Mononuclear cell (primary cell): ENCODE data around the gene SETBP1. TPM values are rescaled to one million over a fixed set of nuclear protein-coding genes. Genes with fewer than 3 reads are reported as not detected.

ENCODE experiments used
- H3K27me3 ChIP-seq: 2 replicates; pipeline ENCODE4 v1.6.0; 2011; ENCODE audit warnings: low read length, control low read depth; ENCODE audit not compliant: insufficient read depth
- H3K4me1 ChIP-seq: 2 replicates; pipeline ENCODE4 v1.5.1; 2011; ENCODE audit warnings: mild to moderate bottlenecking, low read length, control low read depth; ENCODE audit not compliant: insufficient read depth
- H3K4me3 ChIP-seq: 2 replicates; pipeline ENCODE4 v1.5.1; 2011; ENCODE audit warnings: mild to moderate bottlenecking, low read length, moderate library complexity
- H3K9me3 ChIP-seq: 2 replicates; pipeline ENCODE4 v1.5.1; 2011; ENCODE audit warnings: low read depth, mild to moderate bottlenecking, control low read depth, low read length
- total RNA-seq: library from RNA; depleted of rRNA; stranded (reverse); fragments of >200 nt; gene quantifications from one replicate; pipeline ENCODE4 v1.2.3, GENCODE V29; 2012

Gene SETBP1
- total RNA-seq, 1 donor = 5.0 TPM

DNA sequence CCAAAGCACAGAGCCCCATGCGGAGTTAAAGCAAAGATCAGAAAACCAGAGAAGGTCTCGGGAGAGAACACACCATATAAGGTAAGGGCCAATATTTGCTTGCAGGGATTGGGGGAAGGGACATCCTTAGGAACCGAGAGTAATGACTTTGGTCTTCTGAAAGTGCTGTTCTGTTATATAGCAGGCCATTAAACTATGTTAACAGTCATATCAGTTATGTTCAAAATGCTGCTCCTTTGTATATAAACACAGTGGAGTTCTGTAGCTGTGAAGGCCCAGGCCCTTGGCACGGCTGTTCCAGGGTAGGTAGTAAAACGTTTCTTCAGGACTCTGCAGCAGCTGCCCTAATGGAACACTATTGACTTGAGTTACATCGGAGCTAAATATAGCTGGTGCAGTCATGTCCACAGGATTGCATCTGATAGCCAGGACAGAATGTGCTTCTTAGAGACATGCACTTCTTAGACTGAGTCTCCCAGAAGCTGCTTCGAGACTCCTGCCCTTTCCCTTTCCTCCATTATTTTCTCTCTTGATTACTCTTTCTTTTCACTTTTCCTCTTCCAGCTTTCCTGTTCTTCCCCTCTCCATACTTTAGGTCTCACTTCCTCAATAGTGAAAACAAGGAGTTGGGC is 122.4 kb downstream of the SETBP1 start:
- H3K9me3 ChIP-seq = no peaks in the 10 kb centered on the region
- H3K4me3 ChIP-seq = no peak overlapping the region
- peaks cover 27% of the 10 kb centered on the region for H3K4me1 ChIP-seq
- no peaks in the 10 kb centered on the region for H3K27me3 ChIP-seq

DNA sequence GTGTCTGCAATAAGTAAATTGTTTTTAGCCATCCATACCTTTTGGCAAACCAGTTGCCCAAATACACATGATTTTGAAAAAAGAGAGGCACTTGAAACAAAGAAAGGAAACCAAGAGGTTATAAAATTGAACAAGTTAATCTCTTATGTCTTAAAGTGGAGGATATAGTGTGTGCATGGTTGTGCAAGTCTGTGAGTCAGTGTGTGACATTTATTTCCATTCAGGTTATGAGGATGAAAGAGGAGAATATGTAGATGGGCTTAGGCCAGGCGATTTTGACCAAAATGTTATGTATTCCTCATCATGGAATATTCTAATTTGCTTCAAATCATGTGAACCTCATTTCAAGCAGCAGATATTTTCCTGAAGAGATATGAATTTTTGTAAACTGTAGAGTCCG is 123.3 kb downstream of the SETBP1 start:
- H3K4me1 ChIP-seq = peaks cover 19% of the 10 kb centered on the region
- H3K27me3 ChIP-seq = no peaks in the 10 kb centered on the region
- H3K9me3 ChIP-seq = no peaks in the 10 kb centered on the region

DNA sequence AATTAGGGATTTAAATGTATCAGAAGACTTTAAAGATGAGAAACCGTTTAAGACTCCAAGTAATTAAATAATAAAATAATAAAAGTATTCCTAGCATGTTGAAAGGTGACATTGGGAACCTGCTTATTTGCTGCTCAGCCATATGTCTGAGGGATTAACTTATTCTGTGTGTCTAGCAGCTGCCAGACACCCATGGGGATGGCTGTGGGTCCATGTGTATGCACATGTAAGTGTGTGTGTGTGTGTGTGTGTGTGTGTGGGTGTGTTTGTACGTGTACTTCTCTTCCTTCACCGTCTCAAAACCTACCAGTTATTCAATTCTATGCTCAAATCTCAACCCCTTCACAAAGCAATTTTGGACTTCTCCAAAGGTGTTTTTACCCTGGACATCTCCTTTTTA is 124.5 kb downstream of the SETBP1 start:
- H3K4me1 ChIP-seq = peaks cover 9% of the 10 kb centered on the region
- no peak overlapping the region for H3K4me3 ChIP-seq
- H3K27me3 ChIP-seq = no peaks in the 10 kb centered on the region
- no peaks in the 10 kb centered on the region for H3K9me3 ChIP-seq

More for the DNA sequence above, 123.3 kb downstream of the SETBP1 start:
- no peak overlapping the region for H3K4me3 ChIP-seq

DNA sequence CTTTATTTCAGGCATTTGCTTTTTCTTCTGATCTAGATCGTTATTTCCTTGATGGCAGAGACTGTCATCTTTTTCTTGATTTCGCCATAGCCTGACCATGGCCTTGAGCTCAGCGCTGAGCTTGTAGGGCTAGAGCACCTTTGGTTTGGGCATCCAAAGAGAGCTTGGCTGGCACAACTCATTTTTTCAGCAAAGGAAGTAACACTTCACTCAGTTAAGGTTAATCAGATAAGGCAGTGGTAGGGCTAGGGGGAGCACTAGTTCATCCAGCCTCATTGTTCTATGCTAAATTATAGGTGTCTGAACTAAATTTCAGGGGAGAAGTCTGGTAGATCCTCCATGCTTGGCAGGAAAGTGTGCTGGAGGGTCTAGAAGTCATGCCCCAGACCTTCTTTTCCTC is 125.0 kb downstream of the SETBP1 start:
- H3K27me3 ChIP-seq = no peaks in the 10 kb centered on the region
- no peaks in the 10 kb centered on the region for H3K9me3 ChIP-seq

DNA sequence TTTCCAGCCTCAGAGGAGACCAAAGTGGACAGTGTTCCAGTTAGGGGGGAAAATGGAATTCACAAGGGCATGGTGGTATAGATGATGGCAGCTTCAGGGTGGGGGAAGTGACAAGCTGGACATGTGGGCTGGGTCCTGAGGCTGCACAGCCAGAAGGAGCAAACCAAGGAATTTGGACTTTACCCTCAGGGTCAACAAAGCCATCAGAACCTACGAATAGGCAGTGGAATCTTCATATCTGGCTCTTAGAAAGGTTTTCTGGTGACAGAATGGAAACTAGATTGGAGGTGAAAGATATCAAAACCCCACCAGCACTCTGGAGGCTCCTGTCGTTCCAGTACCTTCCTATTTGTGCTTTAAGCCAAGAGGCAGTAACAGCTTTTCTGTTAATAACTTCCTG is 127.1 kb downstream of the SETBP1 start:
- Histone ChIP-seq H3K9me3 (no peaks in the 10 kb centered on the region), H3K4me3 (no peak overlapping the region), H3K4me1 (peaks cover 5% of the 10 kb centered on the region), H3K27me3 (no peaks in the 10 kb centered on the region)

More for the DNA sequence above, 125.0 kb downstream of the SETBP1 start:
- H3K4me3 ChIP-seq = no peak overlapping the region
- H3K4me1 ChIP-seq = peaks cover 5% of the 10 kb centered on the region

DNA sequence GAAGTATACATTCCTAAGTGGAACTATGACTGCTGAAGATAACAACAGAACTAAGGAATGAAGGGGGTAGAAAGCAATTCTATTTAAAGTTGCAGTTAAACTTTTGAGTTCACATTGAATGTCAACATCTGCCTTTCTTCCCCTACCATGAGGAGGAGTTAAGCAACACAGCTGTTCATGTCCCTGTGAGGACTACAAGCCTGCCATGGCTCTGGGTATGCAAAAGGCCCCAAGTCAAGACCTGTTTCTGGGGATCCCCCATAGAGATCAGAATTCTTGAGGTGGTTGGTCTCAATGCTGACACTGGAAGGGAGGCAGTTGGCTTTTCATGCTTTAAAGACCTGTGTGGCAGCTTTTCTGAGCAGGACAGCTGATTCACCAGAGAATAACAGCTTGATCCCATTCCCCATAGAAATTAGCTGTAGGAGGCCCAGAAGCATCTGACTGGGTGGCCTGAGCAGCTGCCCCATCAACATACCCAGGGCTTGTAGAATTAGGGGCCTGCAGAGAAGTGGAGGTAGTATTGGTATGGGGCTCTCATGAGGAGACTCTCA is 131.0 kb downstream of the SETBP1 start:
- no peaks in the 10 kb centered on the region for H3K9me3 ChIP-seq
- H3K27me3 ChIP-seq = no peaks in the 10 kb centered on the region
- H3K4me1 ChIP-seq = no peaks in the 10 kb centered on the region
- no peak overlapping the region for H3K4me3 ChIP-seq

DNA sequence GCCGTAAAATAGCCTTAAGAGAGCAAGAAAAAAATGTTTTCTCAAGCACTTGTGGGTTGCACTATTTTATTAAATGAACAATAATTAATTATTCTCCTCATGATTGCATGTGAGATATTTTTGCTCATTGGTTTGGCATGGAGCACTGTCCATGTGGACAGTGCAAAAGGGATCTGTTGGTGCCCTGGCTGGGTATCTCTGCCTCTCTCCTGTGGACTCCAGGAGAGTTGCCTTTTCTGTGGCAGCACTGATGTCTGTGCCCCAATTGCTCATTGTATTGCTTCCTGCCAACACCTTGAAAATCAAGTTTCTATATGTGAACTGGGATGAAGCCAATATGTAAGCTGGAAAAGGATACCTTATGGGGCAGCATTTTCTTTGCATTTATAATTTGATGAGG is 131.7 kb downstream of the SETBP1 start:
- H3K4me3 ChIP-seq = no peak overlapping the region
- no peaks in the 10 kb centered on the region for H3K4me1 ChIP-seq
- H3K9me3 ChIP-seq = no peaks in the 10 kb centered on the region
- H3K27me3 ChIP-seq = no peaks in the 10 kb centered on the region

DNA sequence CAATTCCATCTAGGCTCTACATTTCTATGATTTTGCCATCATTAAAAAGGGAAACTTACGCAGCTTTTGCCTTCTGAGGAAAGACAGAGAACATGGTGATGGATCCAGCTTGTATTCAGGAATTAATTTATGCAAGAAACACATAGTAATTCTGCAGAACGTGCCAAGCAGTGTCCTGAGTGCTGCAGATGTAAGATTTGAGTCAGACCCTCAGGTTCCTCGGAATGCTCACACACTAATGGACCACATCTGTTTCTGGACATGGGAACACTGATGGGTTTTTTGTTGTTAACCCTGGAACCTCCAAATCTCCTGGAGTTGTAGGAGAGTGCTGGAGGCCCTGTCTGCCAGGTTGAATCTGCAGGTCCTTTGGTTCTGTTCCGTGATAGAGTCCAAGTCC is 132.9 kb downstream of the SETBP1 start:
- H3K4me1 ChIP-seq = peaks cover 8% of the 10 kb centered on the region
- H3K4me3 ChIP-seq = no peak overlapping the region
- H3K27me3 ChIP-seq = no peaks in the 10 kb centered on the region
- no peaks in the 10 kb centered on the region for H3K9me3 ChIP-seq

DNA sequence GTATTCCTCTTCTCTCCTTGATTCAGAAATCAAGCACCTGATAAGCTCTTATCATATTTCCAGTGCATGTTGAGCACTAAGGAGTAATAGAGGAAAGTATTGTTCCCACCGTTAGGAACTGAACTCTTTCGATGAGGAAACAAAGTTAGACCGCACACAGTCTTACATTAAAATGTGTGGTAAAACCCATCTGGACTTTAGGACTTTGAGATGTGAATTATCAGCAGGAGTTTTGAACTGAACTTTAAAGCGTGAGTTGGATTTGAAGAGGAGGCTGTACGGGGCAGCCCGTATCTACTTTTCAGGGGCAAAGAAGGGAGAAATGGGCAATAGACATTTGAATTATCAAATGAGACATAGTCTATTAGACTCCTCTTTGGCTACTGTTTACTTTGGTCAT is 134.4 kb downstream of the SETBP1 start:
- H3K9me3 ChIP-seq = no peaks in the 10 kb centered on the region
- H3K27me3 ChIP-seq = no peaks in the 10 kb centered on the region
- H3K4me3 ChIP-seq = no peak overlapping the region
- H3K4me1 ChIP-seq = peaks cover 8% of the 10 kb centered on the region

DNA sequence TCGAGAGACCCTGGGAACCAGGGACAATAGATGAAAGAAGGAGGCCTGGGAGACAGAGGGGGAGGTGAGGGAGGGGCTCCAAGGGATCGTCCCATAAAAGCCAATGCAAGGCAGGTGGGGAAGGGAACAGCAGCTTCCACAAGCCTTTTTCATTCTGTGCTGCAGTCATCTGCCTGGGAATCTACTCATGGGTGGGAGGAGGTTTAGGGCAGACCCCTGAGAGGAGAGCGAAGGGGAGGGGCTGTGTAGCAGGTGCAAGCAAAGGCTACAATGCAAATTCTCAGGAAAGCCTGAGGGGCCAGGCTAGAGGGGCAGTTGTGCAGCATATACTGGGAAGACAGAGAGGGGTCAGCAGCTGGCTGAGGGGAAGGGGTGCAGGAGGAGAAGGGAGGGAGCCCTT is 135.4 kb downstream of the SETBP1 start:
- Histone ChIP-seq H3K9me3 (no peaks in the 10 kb centered on the region), H3K4me1 (peaks cover 8% of the 10 kb centered on the region), H3K27me3 (no peaks in the 10 kb centered on the region), H3K4me3 (no peak overlapping the region)

DNA sequence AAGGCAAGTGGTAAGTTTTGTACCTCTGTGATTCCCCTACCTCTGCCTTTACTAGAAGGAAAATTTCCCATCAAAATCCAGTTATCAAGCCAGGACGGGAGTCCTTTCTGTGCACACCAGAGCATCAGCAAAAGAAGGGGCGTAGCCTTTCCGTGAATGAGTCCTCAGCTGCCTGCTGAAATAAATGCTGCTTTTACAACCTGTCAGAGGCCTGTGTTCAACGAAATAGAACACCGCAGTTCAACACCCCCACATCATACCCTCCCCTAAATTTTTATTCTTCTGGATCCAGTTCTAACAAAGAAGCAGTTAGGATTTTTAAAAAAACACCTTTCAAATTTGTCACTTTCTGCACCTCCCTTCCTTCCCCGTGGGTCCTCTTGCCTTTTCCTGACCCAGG is 135.8 kb downstream of the SETBP1 start:
- H3K4me3 ChIP-seq = no peak overlapping the region
- peaks cover 8% of the 10 kb centered on the region for H3K4me1 ChIP-seq
- no peaks in the 10 kb centered on the region for H3K27me3 ChIP-seq
- no peaks in the 10 kb centered on the region for H3K9me3 ChIP-seq

DNA sequence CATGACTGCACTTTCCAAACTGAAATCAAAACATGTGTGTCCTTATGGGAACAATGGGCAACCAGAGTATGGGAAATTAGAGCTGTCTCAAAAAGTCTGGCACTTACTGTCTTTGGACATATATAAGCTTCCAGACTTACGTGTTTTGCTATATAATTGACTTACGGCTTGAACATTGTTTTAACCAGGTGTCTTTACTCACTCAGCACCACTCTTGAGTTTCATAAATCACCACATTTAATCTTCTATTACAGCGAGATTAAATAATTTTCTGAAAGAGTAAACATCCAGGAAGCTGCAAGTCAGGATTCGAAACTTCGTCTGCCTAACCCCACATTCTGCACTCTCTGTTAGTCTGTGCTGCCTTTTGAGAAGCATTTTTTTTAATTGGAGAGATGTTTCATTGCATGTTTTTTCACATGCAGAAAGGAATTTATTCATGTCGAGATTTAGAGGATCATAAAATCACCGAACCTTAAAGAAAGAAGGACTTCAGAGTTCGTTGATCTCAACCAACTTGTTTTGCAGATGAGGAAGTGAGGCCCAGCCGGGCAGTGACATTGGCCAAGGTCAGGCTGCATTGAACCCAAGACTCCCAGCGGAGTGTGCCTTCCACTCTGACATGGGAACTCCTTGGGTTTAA is 137.3 kb downstream of the SETBP1 start:
- Histone ChIP-seq H3K4me3 (no peak overlapping the region), H3K4me1 (peaks cover 8% of the 10 kb centered on the region), H3K9me3 (no peaks in the 10 kb centered on the region), H3K27me3 (no peaks in the 10 kb centered on the region)

DNA sequence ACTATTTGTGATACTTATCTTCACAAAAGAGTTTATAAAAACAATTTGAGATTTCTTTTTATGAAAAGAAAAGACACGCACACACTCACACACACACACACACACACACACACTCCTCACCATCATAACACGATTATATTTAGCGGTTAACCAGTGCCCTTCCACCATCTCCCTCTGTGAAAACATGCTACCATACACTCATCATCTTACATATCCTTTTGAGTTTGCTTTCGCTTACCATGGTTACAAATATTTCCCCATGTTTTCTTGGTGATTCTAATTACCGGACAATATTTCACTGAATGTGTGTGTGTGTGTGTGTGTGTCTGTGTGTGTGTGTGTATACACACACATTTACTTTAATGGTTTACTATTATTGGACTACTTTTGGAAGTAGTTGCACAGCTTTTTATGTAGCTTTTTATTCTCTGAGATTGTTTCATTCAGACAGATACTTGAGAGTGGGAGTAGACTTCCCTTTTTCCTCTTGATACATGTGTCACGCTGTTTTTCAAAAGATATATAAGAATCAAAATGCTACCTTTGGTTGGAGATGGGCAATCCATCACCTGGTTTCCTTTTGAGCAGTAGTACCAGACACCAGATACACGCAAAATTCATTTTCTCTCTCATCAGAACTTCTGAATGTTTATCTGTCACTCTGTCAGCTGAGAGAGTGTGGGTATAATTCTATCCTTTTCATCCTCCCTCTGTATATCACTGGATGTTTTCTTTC is 138.1 kb downstream of the SETBP1 start:
- no peak overlapping the region for H3K4me3 ChIP-seq
- peaks cover 8% of the 10 kb centered on the region for H3K4me1 ChIP-seq
- H3K9me3 ChIP-seq = no peaks in the 10 kb centered on the region
- no peaks in the 10 kb centered on the region for H3K27me3 ChIP-seq

DNA sequence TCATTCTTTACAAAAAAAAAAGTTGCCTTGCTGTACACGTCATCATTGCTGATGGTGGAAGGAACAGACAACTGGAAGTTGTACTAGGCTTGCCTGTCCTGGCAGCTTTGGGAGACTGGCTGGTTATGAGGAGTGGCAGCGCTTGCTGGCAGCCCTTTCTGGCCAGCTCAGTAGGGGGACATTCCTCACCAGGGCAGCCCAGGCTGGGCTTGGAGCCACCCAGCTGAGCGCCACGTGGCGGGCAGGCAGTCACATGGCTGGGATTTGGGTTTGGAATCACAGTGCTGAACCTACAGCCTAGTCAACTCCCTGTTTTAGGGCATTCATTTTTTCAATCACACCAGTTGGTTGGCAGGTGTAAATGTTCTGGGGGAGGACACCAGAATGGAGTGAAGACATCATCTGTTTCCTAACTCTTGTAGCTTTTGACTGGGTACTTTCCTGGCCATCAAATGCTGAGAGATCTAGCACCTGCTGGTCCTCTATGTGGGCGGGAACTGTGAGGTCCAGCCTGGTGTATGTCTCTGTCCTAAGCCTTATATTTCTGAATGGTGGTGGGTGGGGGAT is 139.3 kb downstream of the SETBP1 start:
- Histone ChIP-seq H3K4me3 (no peak overlapping the region), H3K9me3 (no peaks in the 10 kb centered on the region), H3K4me1 (peaks cover 8% of the 10 kb centered on the region), H3K27me3 (no peaks in the 10 kb centered on the region)

DNA sequence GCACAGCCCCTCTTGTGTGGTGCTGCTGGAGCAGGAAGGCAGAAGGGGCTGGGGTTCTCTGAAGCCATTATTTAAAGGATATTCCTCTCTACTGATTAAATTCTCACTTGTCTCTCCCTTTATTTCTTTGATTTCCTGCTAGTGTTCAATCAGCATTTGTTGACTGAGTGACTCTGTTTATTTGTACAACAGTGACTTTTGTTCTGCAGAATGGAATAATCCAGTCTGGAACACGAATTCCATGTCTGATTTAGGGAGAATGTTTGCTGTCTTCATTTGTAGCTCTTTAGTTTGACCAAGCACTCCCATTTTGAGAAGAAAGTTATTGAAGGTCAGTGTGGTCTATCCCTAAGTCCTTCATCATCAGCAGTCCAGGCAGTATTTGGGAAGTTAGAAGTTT is 141.2 kb downstream of the SETBP1 start:
- H3K4me3 ChIP-seq = no peak overlapping the region

More for the DNA sequence above, 141.2 kb downstream of the SETBP1 start:
- H3K27me3 ChIP-seq = no peaks in the 10 kb centered on the region
- peaks cover 8% of the 10 kb centered on the region for H3K4me1 ChIP-seq
- H3K9me3 ChIP-seq = no peaks in the 10 kb centered on the region
